ENCODE results near the gene DUOX1.

Gene DUOX1

DNA sequence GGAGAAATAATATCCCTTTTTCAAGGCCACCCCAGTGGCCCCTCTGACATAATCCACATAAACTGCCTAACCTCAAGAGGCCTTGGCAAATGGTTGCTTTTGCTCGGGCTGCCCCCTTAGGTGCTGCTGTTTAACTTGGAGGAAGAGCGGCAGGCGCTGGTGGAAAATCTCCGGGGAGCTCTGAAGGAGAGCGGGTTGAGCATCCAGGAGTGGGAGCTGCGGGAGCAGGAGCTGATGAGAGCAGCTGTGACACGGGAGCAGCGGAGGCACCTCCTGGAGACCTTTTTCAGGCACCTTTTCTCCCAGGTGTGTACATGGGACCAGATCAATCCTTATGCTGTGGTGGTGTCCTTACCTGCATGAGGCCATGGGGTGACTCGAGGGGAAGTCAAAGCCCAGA lies 15.0 kb downstream of the DUOX1 start:
- DNase-seq: no peak

DNA sequence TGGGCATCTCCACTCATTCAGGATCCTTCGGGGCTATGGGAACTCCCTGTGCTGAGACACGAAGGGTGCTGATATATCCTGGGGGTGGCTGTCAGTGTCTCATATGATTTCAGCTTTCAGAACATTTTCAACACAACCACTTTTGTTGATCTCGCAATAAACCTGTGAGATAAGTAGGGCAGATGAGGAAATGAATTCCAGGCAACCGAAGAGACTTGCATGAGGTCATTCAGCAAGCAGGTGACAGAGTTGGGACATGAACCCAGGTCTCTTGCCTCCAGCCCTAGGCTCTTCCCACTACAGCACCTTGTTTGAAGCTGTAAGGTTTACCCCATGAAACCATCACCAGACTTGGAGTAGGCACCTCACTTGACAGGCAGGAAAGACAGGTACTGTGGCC lies 16.6 kb downstream of the DUOX1 start:
- no peak for DNase-seq

- DNase-seq: no peak
Measured at GRCh38 chr15:45147606-45148005, 17.8 kb downstream of the DUOX1 start.

DNA sequence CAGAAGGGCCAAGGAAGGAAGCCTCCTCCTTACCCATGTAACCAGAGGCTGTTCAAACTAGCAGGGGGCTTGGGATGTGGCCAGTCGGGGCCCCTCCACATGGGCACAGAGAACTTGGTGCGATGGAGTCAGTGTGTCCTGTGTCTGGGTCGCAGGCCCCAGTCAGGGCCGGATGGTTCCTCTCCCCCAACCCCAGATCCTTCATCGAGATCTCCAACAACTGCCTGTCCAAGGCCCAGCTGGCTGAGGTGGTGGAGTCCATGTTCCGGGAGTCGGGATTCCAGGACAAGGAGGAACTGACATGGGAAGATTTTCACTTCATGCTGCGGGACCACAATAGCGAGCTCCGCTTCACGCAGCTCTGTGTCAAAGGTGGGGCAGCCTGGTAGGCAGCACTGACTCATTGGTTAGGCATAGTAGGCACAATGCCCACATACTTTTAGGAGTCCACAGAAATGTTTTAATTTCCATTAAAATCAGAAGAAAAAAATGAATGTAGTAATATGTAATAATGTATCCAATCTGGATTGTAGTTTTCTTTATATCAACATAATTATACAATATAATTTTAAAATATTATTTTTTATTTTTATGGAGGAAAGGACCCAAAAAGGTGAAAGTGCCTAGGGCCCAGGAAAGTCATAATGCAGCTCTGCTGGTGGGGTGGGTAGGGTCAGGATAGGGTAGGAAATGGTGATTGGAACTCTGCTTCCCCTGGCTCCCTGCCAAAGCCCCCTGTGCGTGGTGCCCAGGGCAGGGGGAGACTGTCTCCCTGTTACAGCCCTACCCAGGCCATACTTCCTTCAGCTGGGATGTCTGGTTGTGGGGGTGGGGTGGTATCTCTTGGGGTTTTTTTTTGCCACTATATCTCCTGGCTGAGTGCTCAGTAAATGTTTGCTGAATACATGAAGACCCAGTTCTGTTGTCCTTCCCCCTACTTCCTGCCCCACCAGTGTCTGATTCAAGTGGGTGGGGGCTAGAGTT lies 18.6 kb downstream of the DUOX1 start:
- DNase-seq: no peak

- no peak for DNase-seq
Measured at GRCh38 chr15:45149060-45149459, 19.3 kb downstream of the DUOX1 start.

DNA sequence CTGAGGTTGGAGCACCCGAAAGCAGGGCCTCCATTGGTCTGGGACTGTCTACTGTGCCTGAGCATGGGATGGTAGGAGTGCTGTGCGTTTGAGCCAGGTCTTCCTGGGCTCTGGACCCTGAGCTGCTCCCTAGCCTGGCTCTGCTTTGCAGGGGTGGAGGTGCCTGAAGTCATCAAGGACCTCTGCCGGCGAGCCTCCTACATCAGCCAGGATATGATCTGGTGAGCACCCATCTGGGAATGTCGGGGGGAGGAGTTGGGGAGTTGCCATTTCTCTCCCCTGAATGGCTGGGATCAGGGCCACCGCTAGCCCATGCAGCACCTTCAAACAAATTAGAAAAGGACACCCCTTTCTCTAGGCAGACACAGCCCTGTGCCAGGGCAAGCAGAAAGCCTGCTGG lies 20.7 kb downstream of the DUOX1 start:
- DNase-seq: no peak

DNA sequence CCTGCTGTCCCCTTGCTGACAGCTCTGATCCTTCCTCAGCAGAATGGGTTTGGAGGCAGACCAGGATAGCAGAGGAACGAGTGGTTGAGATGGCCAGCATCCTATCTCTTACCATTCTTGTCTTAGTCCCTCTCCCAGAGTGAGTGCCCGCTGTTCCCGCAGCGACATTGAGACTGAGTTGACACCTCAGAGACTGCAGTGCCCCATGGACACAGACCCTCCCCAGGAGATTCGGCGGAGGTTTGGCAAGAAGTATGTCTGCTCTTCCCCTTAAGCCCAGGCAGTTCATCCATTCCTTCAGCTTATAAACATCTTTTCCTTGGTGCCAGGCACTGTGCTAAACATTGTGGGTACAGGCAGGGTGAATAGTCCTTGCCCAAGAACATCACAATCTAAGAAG lies 21.2 kb downstream of the DUOX1 start:
- no peak for DNase-seq

- no peak for DNase-seq
Measured at GRCh38 chr15:45151998-45152828, 22.4 kb downstream of the DUOX1 start.

DNA sequence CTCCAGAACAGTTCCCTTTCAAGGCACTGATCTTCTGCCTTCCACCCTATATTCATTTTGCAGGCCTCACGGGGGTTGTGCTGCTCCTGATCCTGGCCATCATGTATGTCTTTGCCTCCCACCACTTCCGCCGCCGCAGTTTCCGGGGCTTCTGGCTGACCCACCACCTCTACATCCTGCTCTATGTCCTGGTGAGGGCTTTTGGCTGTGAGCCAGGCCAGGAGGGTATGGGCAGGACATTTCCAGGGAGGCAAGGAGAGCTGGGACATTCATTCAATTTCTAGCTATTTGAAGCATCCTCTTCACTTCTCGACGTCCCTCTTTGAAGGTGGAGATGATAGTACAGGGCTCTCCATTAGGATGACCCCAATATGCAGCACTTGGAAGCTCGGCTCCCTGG lies 25.9 kb downstream of the DUOX1 start:
- no peak for DNase-seq

GRCh38 chr15:45156744-45157455 lies 27.1 kb downstream of the DUOX1 start:
- no peak for DNase-seq

DNA sequence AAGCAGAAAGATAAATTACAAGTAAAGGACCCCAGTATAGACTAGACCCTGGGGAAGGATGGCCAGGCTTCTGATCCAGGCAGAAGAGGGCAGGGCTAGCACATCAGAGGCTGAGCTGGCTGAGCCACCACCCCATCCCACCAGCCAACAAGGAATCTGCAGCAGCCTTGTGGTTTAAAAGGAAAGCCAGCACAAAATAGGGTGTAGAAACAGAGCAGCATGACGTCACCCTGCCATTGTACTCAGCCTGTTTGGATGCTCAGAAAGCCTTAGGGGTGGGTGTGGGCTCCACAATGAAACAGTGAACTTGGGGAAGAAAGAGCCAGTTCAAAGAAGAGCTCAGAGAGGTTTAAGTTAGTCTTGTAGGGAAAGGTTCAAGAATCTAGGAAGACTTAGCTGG lies 28.2 kb downstream of the DUOX1 start:
- DNase-seq: peak; percentile 64

- no peak for DNase-seq
Measured at GRCh38 chr15:45161666-45162065, 31.9 kb downstream of the DUOX1 start.

- peak; percentile 71 for DNase-seq
Measured at GRCh38 chr15:45162771-45163507, 33.1 kb downstream of the DUOX1 start.

DNA sequence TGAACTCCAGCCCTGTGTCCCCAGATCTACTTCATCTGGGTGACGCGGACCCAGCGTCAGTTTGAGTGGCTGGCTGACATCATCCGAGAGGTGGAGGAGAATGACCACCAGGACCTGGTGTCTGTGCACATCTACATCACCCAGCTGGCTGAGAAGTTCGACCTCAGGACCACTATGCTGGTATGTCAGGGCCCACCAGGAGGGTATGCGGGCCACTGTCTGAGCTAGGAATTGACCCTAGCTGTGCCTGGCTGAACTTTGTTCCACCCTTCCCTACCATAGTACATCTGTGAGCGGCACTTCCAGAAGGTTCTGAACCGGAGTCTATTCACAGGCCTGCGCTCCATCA lies 33.7 kb downstream of the DUOX1 start:
- no peak for DNase-seq

- DNase-seq: no peak
Measured at GRCh38 chr15:45164914-45165313, 35.1 kb downstream of the DUOX1 start.

DNA sequence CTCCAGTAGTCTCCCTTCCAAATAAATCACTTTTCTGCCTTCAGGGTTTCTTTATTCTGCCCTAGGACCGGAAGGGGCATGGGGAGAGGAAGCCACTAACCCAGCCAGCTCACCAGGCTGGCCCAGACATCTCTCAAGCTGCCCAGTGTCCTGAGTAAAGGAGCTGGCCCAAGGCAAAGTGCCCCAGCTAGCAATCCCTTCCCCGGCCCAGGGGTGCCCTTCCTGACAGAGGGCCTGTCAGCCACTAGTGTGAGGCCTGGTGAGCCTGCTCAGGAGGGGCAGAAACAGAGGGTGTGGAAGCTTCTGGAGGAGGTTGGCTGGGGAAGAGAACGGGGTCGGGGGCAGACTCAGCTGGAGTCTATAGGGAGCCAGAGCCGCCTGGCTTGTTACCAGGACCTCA lies 35.7 kb downstream of the DUOX1 start:
- no peak for DNase-seq

DNA sequence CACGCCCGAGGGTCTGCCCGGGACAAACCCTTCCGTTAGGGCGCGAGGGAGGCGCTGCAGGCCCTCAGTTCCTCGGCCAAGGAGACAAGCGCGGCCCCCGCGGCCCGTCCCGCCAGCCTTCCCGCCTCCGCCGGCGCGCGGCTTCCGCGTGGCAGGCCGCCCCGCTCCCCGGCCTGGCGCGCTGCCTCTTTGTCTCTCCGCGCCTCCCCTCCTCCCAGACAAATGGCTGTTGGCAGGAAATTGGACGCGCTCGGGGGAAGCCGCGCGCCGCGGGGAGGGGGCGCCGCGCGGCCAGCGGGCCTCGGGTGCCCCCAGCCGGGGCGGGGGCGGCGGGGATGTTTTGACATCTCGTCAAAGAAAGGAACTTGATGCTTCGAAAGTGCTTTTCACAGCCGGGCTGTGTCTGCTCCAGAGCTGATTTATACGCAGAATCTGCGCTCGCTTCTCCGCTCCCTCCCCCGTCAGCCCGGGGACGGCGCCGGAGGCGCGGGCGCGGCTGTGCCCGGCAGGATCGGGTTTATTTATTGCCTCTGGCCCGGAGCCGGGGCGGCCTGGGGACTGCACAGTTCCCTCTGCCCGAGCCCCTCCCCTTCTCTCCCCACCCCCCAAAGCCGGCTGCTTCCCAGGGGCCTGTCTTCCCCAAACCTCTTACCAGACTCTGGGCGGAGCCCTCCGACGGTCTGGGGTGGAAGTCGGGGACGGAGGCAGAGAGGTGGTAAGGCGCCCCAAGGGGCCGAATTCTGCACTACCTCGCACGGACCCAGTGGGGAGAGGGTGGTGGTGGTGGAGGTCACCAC lies 37.2 kb downstream of the DUOX1 start:
- peak; percentile 83 for DNase-seq

DNA sequence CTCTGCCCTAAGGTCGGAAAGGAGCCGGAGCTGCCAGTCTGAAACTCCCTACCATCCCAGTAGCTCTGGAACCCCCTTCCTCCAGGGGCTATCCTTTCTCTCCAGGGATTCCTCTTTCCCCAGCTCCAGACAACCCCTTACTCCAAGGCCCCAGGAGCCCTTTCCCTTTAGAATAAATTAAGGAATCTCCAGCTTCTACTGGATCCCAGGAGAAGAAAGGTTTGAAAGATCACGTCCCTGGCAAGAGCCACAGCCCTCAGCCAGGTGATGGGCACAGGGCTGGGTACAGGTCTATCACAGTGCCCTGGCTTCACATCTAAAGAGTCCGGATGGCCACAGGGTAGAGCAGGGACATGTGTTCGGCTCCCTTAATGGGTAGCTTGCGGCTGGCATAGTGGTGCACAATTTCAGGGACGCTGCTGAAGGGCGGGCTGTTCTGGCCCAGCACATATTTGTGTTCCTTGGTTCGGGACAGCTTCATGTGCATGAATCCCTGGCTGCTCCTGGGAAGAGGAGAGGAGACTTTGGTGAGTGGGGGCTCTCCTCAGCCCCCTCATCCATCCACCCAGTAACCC lies 37.9 kb downstream of the DUOX1 start:
- DNase-seq: no peak

- no peak for DNase-seq
Measured at GRCh38 chr15:45168286-45168685, 38.5 kb downstream of the DUOX1 start.

DNA sequence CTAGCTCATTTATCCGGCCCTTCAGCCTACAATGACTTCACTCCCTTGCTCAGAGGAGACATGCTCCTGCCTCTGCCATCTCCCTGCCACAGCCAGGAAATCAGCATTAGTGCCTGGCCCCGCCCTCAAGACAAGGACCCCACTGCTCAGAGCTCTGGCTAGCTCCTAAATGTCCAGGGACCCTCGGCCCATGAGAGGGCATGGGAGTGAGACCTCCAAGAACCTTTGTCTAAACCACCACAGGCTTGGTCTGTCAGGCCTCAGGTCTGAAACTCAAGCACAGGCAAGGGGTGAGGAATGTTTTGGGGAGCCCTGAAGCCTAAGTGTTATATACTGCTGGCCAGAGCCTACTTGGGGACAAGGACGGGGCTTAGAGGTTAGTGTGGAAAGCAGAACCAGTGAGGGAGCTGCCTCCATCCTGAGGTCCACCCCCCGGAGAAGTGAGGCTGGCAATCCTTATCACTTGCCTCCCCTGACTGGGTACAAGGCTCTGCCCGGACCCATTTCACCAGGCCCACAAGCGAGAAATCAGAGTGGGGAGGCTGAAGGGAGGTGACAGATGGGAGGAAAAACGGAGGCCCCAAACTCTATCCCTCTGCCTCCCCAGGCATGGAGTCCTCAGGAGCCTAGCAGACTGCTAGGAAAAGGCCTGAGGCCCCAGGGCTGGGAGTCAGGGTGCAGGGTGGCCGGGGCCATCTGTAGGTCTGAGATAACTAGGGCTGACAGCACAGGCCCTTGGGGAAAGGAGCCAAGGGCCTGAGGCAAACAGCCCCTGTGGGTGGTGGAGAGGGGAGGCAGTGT lies 39.2 kb downstream of the DUOX1 start:
- no peak for DNase-seq

Measured in MV-4-11 (cell line).